Endodermal cell (in vitro differentiated cells): Measurements from ENCODE around the gene FOXI2. TPM values are rescaled to one million over a fixed set of nuclear protein-coding genes. Genes with fewer than 3 reads are reported as not detected.

Experiments used
- DNase-seq: peaks from one replicate; pipeline ENCODE4 v3.0.0-alpha.2; 2017
- H3K27ac ChIP-seq: 2 replicates; pipeline ENCODE4 v1.5.1; 2013; ENCODE audit warnings: mild to moderate bottlenecking, low read depth, low read length, moderate library complexity
- H3K27me3 ChIP-seq: 2 replicates; pipeline ENCODE4 v1.6.1; 2013; ENCODE audit warnings: mild to moderate bottlenecking, low read length, moderate library complexity; ENCODE audit not compliant: insufficient read depth, control insufficient read depth, poor library complexity, severe bottlenecking
- H3K36me3 ChIP-seq: 2 replicates; pipeline ENCODE4 v1.7.0; 2013; ENCODE audit warnings: mild to moderate bottlenecking, low read length, moderate library complexity; ENCODE audit not compliant: control insufficient read depth, insufficient read depth
- H3K4me1 ChIP-seq: one replicate; pipeline ENCODE4 v1.7.0; 2013; ENCODE audit warnings: low read length; ENCODE audit not compliant: control insufficient read depth, insufficient read depth
- H3K4me3 ChIP-seq: 2 replicates; pipeline ENCODE4 v1.5.1; 2013; ENCODE audit warnings: mild to moderate bottlenecking, low read length, moderate library complexity
- H3K9ac ChIP-seq: 2 replicates; pipeline ENCODE4 v1.6.1; 2013; ENCODE audit warnings: mild to moderate bottlenecking, low read length, moderate library complexity; ENCODE audit not compliant: poor library complexity, severe bottlenecking; ENCODE audit errors: extremely low read depth
- H3K9me3 ChIP-seq: 2 replicates; pipeline ENCODE4 v1.6.1; 2013; ENCODE audit warnings: mild to moderate bottlenecking, low read length, moderate library complexity; ENCODE audit not compliant: control insufficient read depth
- H3K27ac Mint-ChIP-seq: 2 replicates; pipeline ENCODE4 v1.8.0; 2020; ENCODE audit warnings: mixed read lengths
- H3K27me3 Mint-ChIP-seq: 2 replicates; pipeline ENCODE4 v1.8.0; 2021; ENCODE audit warnings: mild to moderate bottlenecking, mixed read lengths; ENCODE audit not compliant: insufficient read depth
- H3K36me3 Mint-ChIP-seq: 2 replicates; pipeline ENCODE4 v1.8.0; 2020; ENCODE audit warnings: low read depth, mixed read lengths
- H3K4me1 Mint-ChIP-seq: 2 replicates; pipeline ENCODE4 v1.8.0; 2020; ENCODE audit warnings: mixed read lengths
- H3K4me3 Mint-ChIP-seq: 2 replicates; pipeline ENCODE4 v1.8.0; 2020; ENCODE audit warnings: mild to moderate bottlenecking, moderate library complexity, mixed read lengths
- H3K9me3 Mint-ChIP-seq: 2 replicates; pipeline ENCODE4 v1.8.0; 2020; ENCODE audit warnings: mild to moderate bottlenecking, mixed read lengths
- WGBS, 2 experiments: methylation state at CpG; one replicate each; pipeline versions ENCODE4 v1.1.5 to v1.1.7; 2013; ENCODE audit warnings: missing lambda C conversion rate in 2 of 2, mixed read lengths in 1 of 2; ENCODE audit not compliant: insufficient coverage in 1 of 2, insufficient read length in 1 of 2; 5-methylcytosine and 5-hydroxymethylcytosine counted together
- total RNA-seq, 2 donors: library from RNA; stranded (reverse); fragmentation: NEBNext Ultra II Directional in 1 of 2; extraction: Animal tissue kit (Norgen Biotek cat#: 25700) in 1 of 2; gene quantifications; 2 replicates in 1 of 2; 3 replicates in 1 of 2; pipeline ENCODE4 v1.2.1, GENCODE V29; 2021
- TF ChIP-seq, protein P1 (sequence below): fragments of 200-600 bp; sonication (generic); conservative IDR thresholded peaks from 2 replicates; pipeline ENCODE4 v1.5.0; 2021; ENCODE audit warnings: antibody characterized with exemption, mild to moderate bottlenecking

The FOXI2 gene
- total RNA-seq, 2 donors from 2014 or later, result 1.0 to 14.8 TPM

DNA sequence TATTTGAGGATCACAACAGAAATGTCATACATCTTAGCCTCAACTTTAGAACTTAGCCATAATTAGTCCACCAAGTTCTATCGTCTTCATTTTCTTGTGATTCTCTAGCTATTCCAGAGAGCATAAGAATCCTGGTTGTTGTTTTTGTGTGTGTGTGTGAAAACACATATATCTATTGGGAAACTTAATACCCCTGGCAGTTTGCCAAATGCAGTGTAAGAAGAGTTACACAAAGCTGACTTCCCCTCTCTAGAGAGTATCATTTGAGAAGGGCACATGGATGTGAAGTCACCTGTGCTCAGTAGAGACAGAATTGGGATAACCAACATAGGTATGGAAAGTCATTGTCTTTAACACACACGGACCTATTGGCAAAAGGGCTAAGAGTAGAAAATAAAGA, 19.3 kb downstream of the FOXI2 start:
- no peak overlapping the region for H3K27ac Mint-ChIP-seq
- Histone ChIP-seq H3K27me3 (peaks cover 8% of the 10 kb centered on the region), H3K4me1 (no peaks in the 10 kb centered on the region), H3K4me3 (no peak overlapping the region), H3K9ac (no peak overlapping the region), H3K36me3 (no peaks in the 10 kb centered on the region), H3K9me3 (no peaks in the 10 kb centered on the region), H3K27ac (no peak overlapping the region)
- peaks cover 14% of the 10 kb centered on the region for H3K4me1 Mint-ChIP-seq
- TF ChIP-seq, protein P1, sequence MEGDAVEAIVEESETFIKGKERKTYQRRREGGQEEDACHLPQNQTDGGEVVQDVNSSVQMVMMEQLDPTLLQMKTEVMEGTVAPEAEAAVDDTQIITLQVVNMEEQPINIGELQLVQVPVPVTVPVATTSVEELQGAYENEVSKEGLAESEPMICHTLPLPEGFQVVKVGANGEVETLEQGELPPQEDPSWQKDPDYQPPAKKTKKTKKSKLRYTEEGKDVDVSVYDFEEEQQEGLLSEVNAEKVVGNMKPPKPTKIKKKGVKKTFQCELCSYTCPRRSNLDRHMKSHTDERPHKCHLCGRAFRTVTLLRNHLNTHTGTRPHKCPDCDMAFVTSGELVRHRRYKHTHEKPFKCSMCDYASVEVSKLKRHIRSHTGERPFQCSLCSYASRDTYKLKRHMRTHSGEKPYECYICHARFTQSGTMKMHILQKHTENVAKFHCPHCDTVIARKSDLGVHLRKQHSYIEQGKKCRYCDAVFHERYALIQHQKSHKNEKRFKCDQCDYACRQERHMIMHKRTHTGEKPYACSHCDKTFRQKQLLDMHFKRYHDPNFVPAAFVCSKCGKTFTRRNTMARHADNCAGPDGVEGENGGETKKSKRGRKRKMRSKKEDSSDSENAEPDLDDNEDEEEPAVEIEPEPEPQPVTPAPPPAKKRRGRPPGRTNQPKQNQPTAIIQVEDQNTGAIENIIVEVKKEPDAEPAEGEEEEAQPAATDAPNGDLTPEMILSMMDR, result no peak
- H3K4me3 Mint-ChIP-seq, result no peak overlapping the region
- no peaks in the 10 kb centered on the region for H3K36me3 Mint-ChIP-seq
- 100% methylated on average over 2 of the region's 2 CpGs; no CpG with 5 or more reads in 1 of the 2 experiments for WGBS, 2 experiments
- DNase-seq, result no peak
- peaks cover 2% of the 10 kb centered on the region for H3K9me3 Mint-ChIP-seq
- peaks cover 8% of the 10 kb centered on the region for H3K27me3 Mint-ChIP-seq

DNA sequence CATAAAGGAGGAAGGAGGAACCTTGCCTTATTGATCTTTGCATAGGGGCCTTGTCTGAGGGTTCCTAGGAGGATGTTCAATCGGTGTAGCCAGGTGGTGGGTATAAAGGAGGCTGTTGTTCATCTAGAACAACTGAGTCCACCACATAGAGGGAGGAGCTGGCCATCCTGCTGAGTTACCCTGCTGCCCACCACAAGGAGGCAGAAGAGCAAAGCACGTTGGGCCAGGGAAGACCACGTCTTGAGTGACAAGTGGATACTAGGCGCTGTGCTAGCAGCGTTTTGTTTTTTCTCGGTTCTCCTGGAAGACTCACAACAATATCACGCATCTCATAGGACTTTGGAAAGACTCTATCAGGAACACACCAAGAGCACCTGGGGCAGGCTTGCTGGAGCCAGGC, 20.0 kb downstream of the FOXI2 start:
- TF ChIP-seq, protein P1, result peak; percentile 79
- H3K9me3 ChIP-seq, result peaks cover 7% of the 10 kb centered on the region
- H3K9ac ChIP-seq, result no peak overlapping the region
- H3K27ac ChIP-seq, result no peak overlapping the region
- H3K4me3 Mint-ChIP-seq, result no peak overlapping the region
- peaks cover 20% of the 10 kb centered on the region for H3K4me1 Mint-ChIP-seq
- peaks cover 3% of the 10 kb centered on the region for H3K9me3 Mint-ChIP-seq
- 91 to 99% methylated on average over 7 of the region's 7 CpGs for WGBS, 2 experiments
- H3K27me3 ChIP-seq, result peaks cover 8% of the 10 kb centered on the region
- peak; percentile 69 for DNase-seq
- no peaks in the 10 kb centered on the region for H3K4me1 ChIP-seq
- no peak overlapping the region for H3K27ac Mint-ChIP-seq
- peaks cover 8% of the 10 kb centered on the region for H3K27me3 Mint-ChIP-seq
- no peaks in the 10 kb centered on the region for H3K36me3 ChIP-seq
- H3K4me3 ChIP-seq, result no peak overlapping the region
- no peaks in the 10 kb centered on the region for H3K36me3 Mint-ChIP-seq

DNA sequence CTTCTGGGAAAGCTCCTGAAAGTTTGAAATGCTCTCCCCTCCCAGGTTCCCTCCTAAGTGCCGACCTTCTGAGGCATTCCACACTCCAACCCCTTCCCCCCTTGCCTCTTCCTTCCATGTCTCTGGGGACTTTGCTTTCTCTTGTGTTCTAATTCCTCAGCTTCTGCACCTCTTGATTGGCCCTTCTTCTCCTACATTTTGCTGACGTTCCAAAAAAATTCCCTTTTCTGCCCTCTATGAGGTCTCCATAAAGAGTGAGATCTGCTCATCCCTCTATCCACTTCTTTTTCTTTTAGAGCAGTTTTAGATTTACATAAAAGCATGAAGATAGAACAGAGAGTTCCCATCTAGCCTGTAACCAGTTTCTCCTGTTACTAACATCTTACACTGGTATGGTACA, 22.3 kb downstream of the FOXI2 start:
- H3K4me1 Mint-ChIP-seq, result peaks cover 37% of the 10 kb centered on the region
- H3K4me3 Mint-ChIP-seq, result no peak overlapping the region
- peaks cover 4% of the 10 kb centered on the region for H3K27me3 Mint-ChIP-seq
- WGBS, 2 experiments, result 88 to 100% methylated on average over 1 to 2 of the region's 2 CpGs
- Histone ChIP-seq H3K4me3 (no peak overlapping the region), H3K9me3 (peaks cover 10% of the 10 kb centered on the region), H3K36me3 (no peaks in the 10 kb centered on the region), H3K27ac (no peak overlapping the region), H3K27me3 (no peaks in the 10 kb centered on the region), H3K9ac (no peak overlapping the region), H3K4me1 (peaks cover 10% of the 10 kb centered on the region)
- TF ChIP-seq, protein P1, result no peak
- H3K36me3 Mint-ChIP-seq, result no peaks in the 10 kb centered on the region
- no peak overlapping the region for H3K27ac Mint-ChIP-seq
- H3K9me3 Mint-ChIP-seq, result peaks cover 3% of the 10 kb centered on the region
- no peak for DNase-seq
